Hair follicle dermal papilla cell (primary cell): ENCODE measurements around the gene CBFA2T2. TPM values are rescaled to one million over a fixed set of nuclear protein-coding genes. Genes with fewer than 3 reads are reported as not detected.

Source experiments
- total RNA-seq: library from RNA; depleted of rRNA; stranded (reverse); fragments of >200 nt; gene quantifications from 2 replicates; pipeline ENCODE4 v1.2.3, GENCODE V29; 2012

The CBFA2T2 gene
- total RNA-seq, result 9.5 and 12.5 TPM in 2 replicates

GRCh38 chr20:33490023-33490933 lies at the start of gene CBFA2T2:
TSS of gene CBFA2T2 (plus strand) at chr20:33490096. CDS start at chr20:33490268, 172 bp downstream.

GRCh38 chr20:33443512-33444239 lies 46.2 kb upstream of the CBFA2T2 start, which contains the start of gene SNTA1:
TSS of gene SNTA1 (minus strand) at chr20:33443763. CDS start at chr20:33443620, 143 bp downstream.

DNA sequence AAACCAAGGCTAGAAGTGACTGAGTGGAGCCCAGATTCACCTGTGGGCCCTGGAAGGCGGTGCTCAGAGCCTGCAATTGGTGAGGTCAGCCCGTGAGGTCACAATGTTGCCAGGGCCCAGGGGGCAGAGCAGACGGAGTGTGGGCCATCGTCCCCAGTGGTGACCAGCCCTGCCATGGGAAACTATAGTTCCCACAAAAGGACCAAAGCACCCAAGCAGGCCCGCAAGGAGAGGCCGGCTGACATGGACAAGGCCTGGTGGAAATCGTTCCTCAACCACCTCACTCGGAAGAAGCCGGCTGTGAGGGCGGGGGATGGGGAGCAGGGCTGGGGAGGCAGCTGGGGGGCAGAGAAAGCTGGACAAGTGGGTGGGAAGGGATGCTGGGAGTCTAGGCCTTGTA lies 172.3 kb downstream of the CBFA2T2 start, which contains the start of gene C20orf144:
Gene C20orf144 (plus strand): TSS at position 156 of the 400 bp plus-strand sequence. CDS start 19 bp downstream, at position 175.

DNA sequence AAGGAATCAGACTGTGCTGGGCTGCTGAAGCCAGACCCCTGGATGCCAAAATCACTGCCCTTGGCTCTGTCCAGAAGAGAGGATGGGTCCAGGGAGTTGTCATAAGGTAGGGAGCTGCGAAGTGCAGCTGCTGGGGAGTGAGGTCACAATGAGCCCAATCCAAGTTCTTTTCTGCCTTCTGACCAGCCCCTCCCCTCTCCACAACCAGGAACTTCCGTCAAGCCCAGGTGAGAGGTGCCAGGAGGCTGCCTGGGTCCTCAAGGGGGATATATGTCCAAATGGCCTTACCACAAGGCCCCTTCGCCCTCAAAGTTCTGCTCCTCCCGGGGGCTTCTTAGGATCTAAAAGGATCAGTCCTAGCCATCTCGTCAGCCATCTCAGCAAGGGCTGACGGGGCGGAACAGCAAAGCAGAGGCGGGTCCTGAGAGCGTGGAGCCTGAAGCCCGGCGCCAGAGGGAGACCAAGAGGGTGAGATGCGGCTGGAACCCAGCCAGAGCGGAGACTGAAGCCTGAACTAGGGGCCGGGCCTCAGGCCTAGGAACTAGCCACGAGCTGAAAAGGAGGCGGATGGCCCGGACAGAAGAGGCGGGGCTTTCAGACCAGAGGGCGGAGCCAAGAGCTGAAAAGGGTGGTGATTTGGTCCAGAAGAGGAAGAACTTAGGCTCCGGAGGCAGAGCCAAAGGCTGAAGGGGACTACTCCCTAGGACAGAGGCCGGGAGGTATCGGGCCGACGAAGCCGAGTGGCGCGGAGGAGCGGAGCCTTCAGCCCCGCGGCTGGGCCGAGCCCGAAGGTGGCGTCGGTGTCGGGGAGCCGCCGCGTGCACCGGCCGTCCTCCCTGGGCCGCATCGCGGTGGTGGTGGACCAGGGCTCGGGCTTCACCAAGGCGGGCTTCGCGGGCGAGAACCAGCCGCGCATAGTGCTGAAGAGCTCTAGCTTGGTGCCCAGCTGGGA lies 176.7 kb downstream of the CBFA2T2 start, which contains the start of gene ACTL10:
Gene ACTL10 (plus strand): TSS at position 651 of the 952 bp plus-strand sequence. CDS start 555 bp downstream, outside the sequence.

DNA sequence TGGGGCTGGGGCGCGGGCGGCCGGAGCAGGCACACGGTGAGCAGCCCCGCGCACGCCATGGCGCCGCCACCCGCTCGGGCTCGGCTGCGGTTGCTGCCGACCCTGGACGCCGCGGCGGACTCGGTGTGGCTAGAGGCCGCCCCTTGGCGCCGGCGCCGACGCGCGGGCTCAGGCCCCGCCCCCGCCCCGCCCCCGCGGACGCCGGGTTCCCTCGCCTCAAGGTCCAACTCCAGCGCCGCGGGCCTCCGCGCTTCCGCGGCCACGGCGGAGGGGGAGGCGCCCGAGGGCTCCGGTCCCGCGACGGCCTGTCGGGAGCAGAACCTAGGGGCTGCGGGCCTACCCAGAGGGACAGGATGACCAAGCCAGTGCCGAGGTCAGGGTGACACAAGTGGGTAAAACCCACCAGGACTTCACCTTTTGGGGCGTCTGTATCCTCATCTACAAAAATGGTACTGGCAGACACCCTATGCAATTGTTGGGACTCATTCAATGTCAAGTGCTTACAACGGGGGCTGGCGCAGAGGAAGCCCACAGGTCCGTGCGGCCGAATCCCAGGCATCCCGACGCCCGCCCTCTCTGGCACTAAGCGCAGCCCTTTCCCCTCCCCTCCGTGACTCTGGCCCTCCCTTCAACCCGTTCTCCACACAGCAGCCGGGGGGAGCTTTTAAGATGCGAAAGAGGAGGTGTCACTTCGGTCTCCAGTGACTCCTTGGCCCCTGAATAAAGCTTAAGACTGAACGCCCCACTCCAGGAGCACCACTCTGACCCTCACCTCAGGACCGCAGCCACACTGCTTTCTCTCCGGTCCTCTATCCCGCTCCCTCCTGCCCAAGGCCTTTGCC lies 184.6 kb downstream of the CBFA2T2 start, which contains the start of gene NECAB3:
Gene NECAB3 (minus strand): TSS at position 135 of the 842 bp plus-strand sequence. CDS start 76 bp downstream, at position 59.

GRCh38 chr20:33686100-33686983 lies 196.4 kb downstream of the CBFA2T2 start, which contains the start of gene E2F1:
TSS of gene E2F1 (minus strand) at chr20:33686385. CDS start at chr20:33686264, 121 bp downstream.

Other genes starting within 250 kb of the CBFA2T2 start
- gene BPIFB1, start 206.9 kb upstream of the CBFA2T2 start, total RNA-seq, result not detected in 2 replicates
- 13.0 and 15.3 TPM in 2 replicates for gene CDK5RAP1, start 88.6 kb upstream of the CBFA2T2 start, total RNA-seq
- 47.1 and 53.3 TPM in 2 replicates for gene SNTA1, start 46.3 kb upstream of the CBFA2T2 start, total RNA-seq
- 0.16 and 0.36 TPM in 2 replicates for gene C20orf144, start 172.2 kb downstream of the CBFA2T2 start, total RNA-seq
- gene ACTL10, start 176.8 kb downstream of the CBFA2T2 start, total RNA-seq, result 2.3 and 4.5 TPM in 2 replicates
- 22.5 and 36.7 TPM in 2 replicates for gene NECAB3, start 184.3 kb downstream of the CBFA2T2 start, total RNA-seq
- 1.5 and 1.6 TPM in 2 replicates for gene E2F1, start 196.3 kb downstream of the CBFA2T2 start, total RNA-seq
- 7.5 and 9.6 TPM in 2 replicates for gene PXMP4, start 230.2 kb downstream of the CBFA2T2 start, total RNA-seq
- gene ZNF341, start 241.9 kb downstream of the CBFA2T2 start, total RNA-seq, result 1.7 and 2.6 TPM in 2 replicates